Karpas-422 (cell line): ENCODE measurements around the gene OSCP1. TPM values are rescaled to one million over a fixed set of nuclear protein-coding genes. Genes with fewer than 3 reads are reported as not detected.

ENCODE experiments used
- DNase-seq: peaks from one replicate; pipeline ENCODE4 v3.0.0-alpha.2; 2015
- H2AFZ ChIP-seq: fragments of 200-600 bp; sonication (generic); 2 replicates; pipeline ENCODE4 v1.6.1; 2014; ENCODE audit warnings: antibody characterized with exemption, low read length, mixed read lengths
- H3K27ac ChIP-seq: fragments of 200-600 bp; sonication (generic); 2 replicates; pipeline ENCODE4 v1.5.1; 2014; ENCODE audit warnings: mild to moderate bottlenecking, low read length, moderate library complexity
- H3K27me3 ChIP-seq: fragments of 200-600 bp; sonication (generic); 2 replicates; pipeline ENCODE4 v1.6.1; 2014; ENCODE audit warnings: low read length, mixed read lengths
- H3K36me3 ChIP-seq: fragments of 200-600 bp; sonication (generic); 2 replicates; pipeline ENCODE4 v1.6.1; 2014; ENCODE audit warnings: low read length, mixed read lengths; ENCODE audit not compliant: insufficient read depth
- H3K4me1 ChIP-seq: fragments of 200-600 bp; sonication (generic); 2 replicates; pipeline ENCODE4 v1.6.1; 2014; ENCODE audit warnings: mild to moderate bottlenecking, low read length, mixed read lengths
- H3K4me2 ChIP-seq: fragments of 200-600 bp; sonication (generic); 2 replicates; pipeline ENCODE4 v1.6.1; 2014; ENCODE audit warnings: low read length, low read depth, mild to moderate bottlenecking; ENCODE audit not compliant: poor library complexity, severe bottlenecking
- H3K4me3 ChIP-seq: fragments of 200-600 bp; sonication (generic); 2 replicates; pipeline ENCODE4 v1.5.1; 2014; ENCODE audit warnings: mild to moderate bottlenecking, antibody characterized with exemption, low read length, mixed read lengths
- H3K79me2 ChIP-seq: fragments of 200-600 bp; sonication (generic); 2 replicates; pipeline ENCODE4 v1.6.1; 2014; ENCODE audit warnings: mild to moderate bottlenecking, low read length, mixed read lengths
- H3K9ac ChIP-seq: fragments of 200-600 bp; sonication (generic); 2 replicates; pipeline ENCODE4 v1.6.0; 2014; ENCODE audit warnings: low read length
- H3K9me2 ChIP-seq: fragments of 200-600 bp; sonication (generic), shearing (Covaris generic); replicated peaks from 2 replicates; pipeline ENCODE4 v1.6.0; 2014; ENCODE audit warnings: mild to moderate bottlenecking, low read length, moderate library complexity; ENCODE audit not compliant: insufficient read depth
- H3K9me3 ChIP-seq: fragments of 300-700, 200-600 bp; sonication (generic); 2 replicates; pipeline ENCODE4 v1.6.1; 2014; ENCODE audit warnings: low read length, mixed read lengths
- H4K20me1 ChIP-seq: fragments of 200-600 bp; sonication (generic); 2 replicates; pipeline ENCODE4 v1.6.1; 2014; ENCODE audit warnings: mild to moderate bottlenecking, antibody characterized with exemption, low read length, low read depth; ENCODE audit not compliant: insufficient read depth
- total RNA-seq: library from RNA; depleted of rRNA; stranded (reverse); fragments of >200 nt; shearing (Covaris generic); gene quantifications from 2 replicates; pipeline ENCODE4 v1.2.3, GENCODE V29; 2014; ENCODE audit warnings: low replicate concordance

The OSCP1 gene
- total RNA-seq, 1 experiment from 2014 or later = 15.0 TPM

GRCh38 chr1:36486439-36487335 is 36.4 kb upstream of the OSCP1 start:
- Histone ChIP-seq H3K36me3 (no peaks in the 10 kb centered on the region), H3K4me1 (peaks cover 34% of the 10 kb centered on the region), H2AFZ (no peak overlapping the region), H3K4me3 (0 out of 2 replicates have a peak overlapping the region, but pooled peaks have one; percentile 13), H3K27ac (no peak overlapping the region), H3K27me3 (no peaks in the 10 kb centered on the region), H3K9ac (no peak overlapping the region), H3K9me2 (no peaks in the 10 kb centered on the region), H3K79me2 (no peaks in the 10 kb centered on the region), H3K4me2 (peak overlapping the region; percentile 40), H3K9me3 (no peaks in the 10 kb centered on the region), H4K20me1 (no peaks in the 10 kb centered on the region)
- DNase-seq = peak; percentile 73

- H2AFZ ChIP-seq = no peak overlapping the region
- no peak overlapping the region for H3K4me3 ChIP-seq
- H3K27me3 ChIP-seq = no peaks in the 10 kb centered on the region
- no peaks in the 10 kb centered on the region for H3K79me2 ChIP-seq
- no peak overlapping the region for H3K4me2 ChIP-seq
- no peaks in the 10 kb centered on the region for H4K20me1 ChIP-seq
- H3K9ac ChIP-seq = no peak overlapping the region
- H3K9me3 ChIP-seq = no peaks in the 10 kb centered on the region
- DNase-seq = no peak
- peaks cover 34% of the 10 kb centered on the region for H3K4me1 ChIP-seq
- H3K9me2 ChIP-seq = no peaks in the 10 kb centered on the region
- H3K36me3 ChIP-seq = no peaks in the 10 kb centered on the region
- H3K27ac ChIP-seq = no peak overlapping the region
Observed at GRCh38 chr1:36486093-36486438, 35.8 kb upstream of the OSCP1 start.

- Histone ChIP-seq H3K9me2 (no peaks in the 10 kb centered on the region), H4K20me1 (no peaks in the 10 kb centered on the region), H3K4me1 (peaks cover 23% of the 10 kb centered on the region), H3K9ac (no peak overlapping the region), H3K4me3 (no peak overlapping the region), H3K36me3 (no peaks in the 10 kb centered on the region), H3K9me3 (no peaks in the 10 kb centered on the region), H3K4me2 (no peak overlapping the region), H2AFZ (no peak overlapping the region), H3K27ac (no peak overlapping the region), H3K79me2 (no peaks in the 10 kb centered on the region), H3K27me3 (no peaks in the 10 kb centered on the region)
- no peak for DNase-seq
Observed at GRCh38 chr1:36484099-36484498, 33.8 kb upstream of the OSCP1 start.

- DNase-seq = no peak
- H3K9ac ChIP-seq = no peak within 1 kb of the TSS
- no peak within 1 kb of the TSS for H2AFZ ChIP-seq
- no peak within 1 kb of the TSS for H3K4me2 ChIP-seq
- no peaks in the 10 kb centered on the region for H3K36me3 ChIP-seq
- H3K27ac ChIP-seq = no peak within 1 kb of the TSS
- H3K27me3 ChIP-seq = no peaks in the 10 kb centered on the region
- no peaks in the 10 kb centered on the region for H3K9me3 ChIP-seq
- H3K79me2 ChIP-seq = no peaks in the 10 kb centered on the region
- H3K4me1 ChIP-seq = peaks cover 20% of the 10 kb centered on the region
- H3K9me2 ChIP-seq = no peaks in the 10 kb centered on the region
- H4K20me1 ChIP-seq = no peaks in the 10 kb centered on the region
- no peak within 1 kb of the TSS for H3K4me3 ChIP-seq
Observed at GRCh38 chr1:36482724-36483388, 32.6 kb upstream of the OSCP1 start, which contains the start of gene CSF3R. TSS of gene CSF3R (minus strand) at chr1:36482913. CDS start at chr1:36479496, 3,417 bp downstream.

GRCh38 chr1:36481771-36482723 is 31.8 kb upstream of the OSCP1 start:
- no peak overlapping the region for H3K27ac ChIP-seq

GRCh38 chr1:36481091-36481490 is 30.8 kb upstream of the OSCP1 start:
- Histone ChIP-seq H3K79me2 (no peaks in the 10 kb centered on the region), H4K20me1 (no peaks in the 10 kb centered on the region), H3K27ac (no peak overlapping the region), H3K4me1 (peaks cover 2% of the 10 kb centered on the region), H3K4me2 (no peak overlapping the region), H3K27me3 (no peaks in the 10 kb centered on the region), H3K36me3 (no peaks in the 10 kb centered on the region), H3K4me3 (no peak overlapping the region), H3K9me2 (no peaks in the 10 kb centered on the region), H3K9ac (no peak overlapping the region), H3K9me3 (no peaks in the 10 kb centered on the region), H2AFZ (no peak overlapping the region)
- DNase-seq = no peak

More at GRCh38 chr1:36481771-36482723, 31.8 kb upstream of the OSCP1 start:
- H3K4me3 ChIP-seq = no peak overlapping the region
- no peak overlapping the region for H3K9ac ChIP-seq
- H3K79me2 ChIP-seq = no peaks in the 10 kb centered on the region
- H3K27me3 ChIP-seq = no peaks in the 10 kb centered on the region
- peaks cover 12% of the 10 kb centered on the region for H3K4me1 ChIP-seq
- H3K9me3 ChIP-seq = no peaks in the 10 kb centered on the region
- no peaks in the 10 kb centered on the region for H3K9me2 ChIP-seq
- H3K4me2 ChIP-seq = no peak overlapping the region
- H2AFZ ChIP-seq = no peak overlapping the region
- no peaks in the 10 kb centered on the region for H4K20me1 ChIP-seq
- H3K36me3 ChIP-seq = no peaks in the 10 kb centered on the region
- no peak for DNase-seq

GRCh38 chr1:36480161-36480560 is 29.9 kb upstream of the OSCP1 start:
- H3K4me1 ChIP-seq = no peaks in the 10 kb centered on the region
- H3K9me2 ChIP-seq = no peaks in the 10 kb centered on the region
- DNase-seq = no peak
- no peak overlapping the region for H3K4me2 ChIP-seq
- no peak overlapping the region for H3K9ac ChIP-seq
- H2AFZ ChIP-seq = no peak overlapping the region
- no peak overlapping the region for H3K27ac ChIP-seq
- no peaks in the 10 kb centered on the region for H4K20me1 ChIP-seq
- no peaks in the 10 kb centered on the region for H3K9me3 ChIP-seq
- no peaks in the 10 kb centered on the region for H3K27me3 ChIP-seq
- no peaks in the 10 kb centered on the region for H3K79me2 ChIP-seq
- H3K36me3 ChIP-seq = no peaks in the 10 kb centered on the region
- no peak overlapping the region for H3K4me3 ChIP-seq
